ENCODE data around the gene MRPS16.
"Not testable (repeated sequence)": the region's sequence is repeated elsewhere in the genome, so short reads cannot be mapped to it uniquely, and the experiment has no call there.

MRPS16 gene

DNA sequence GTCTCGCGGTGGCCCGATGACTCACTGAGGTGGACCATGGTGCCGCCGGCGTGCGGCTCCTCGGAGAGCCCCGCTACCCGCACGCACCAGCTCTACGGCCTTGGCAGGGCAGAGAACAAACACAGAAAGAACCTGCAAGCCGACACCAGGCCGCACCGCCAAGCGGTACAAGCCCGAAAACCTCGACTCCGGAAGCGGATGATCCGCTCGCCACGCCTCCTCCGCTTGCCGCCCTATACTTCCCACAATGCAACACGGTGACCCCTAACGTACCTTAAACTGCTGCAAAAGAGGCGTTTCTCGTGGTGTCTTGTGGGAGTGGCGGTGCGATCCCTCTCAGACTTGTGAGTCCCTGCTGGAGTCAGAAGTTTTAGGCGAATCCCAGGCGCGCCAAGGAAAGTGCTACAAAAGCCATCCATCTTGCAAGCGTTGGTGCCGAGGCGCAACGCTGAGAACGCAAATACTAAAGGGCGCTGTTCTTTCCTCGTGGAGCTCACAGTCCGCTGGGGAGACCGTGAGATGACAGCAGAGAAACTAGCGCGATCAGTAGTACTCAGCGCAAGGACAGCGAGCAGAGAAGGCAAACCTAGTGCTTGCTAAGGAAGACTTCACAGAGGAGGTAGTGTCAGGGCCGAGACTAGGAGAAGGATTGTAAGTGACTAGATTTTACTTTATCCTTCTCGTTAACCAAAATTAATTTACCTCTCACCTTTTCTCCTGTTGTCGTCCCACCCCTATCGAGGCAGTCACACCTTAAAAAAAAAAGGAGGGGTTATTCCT is at the start of gene MRPS16:
MRPS16 (minus strand) TSS at position 200 of the 780 bp plus-strand sequence; CDS start at position 38, 162 bp downstream.
- DNase-seq (ENCODE audit: low spot score), result peak; percentile 92

DNA sequence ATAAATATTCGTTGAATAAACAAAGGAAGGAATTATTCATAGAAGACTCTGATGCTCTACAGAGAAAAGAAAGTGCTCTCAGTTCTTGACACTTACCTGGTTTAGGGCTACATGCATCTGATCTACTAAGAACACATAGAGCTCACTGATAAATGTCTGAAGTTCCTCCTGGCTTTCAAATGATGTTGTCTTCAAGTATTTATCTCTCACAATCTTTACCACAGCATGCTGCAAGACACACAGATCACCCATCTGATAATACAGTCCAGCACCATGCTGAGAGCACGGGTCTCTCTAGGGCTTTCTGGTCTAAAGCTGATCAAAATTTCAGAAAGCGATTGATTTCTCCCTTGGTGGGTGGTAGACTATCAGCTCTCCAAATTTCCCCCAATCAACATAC is 44.5 kb upstream of the MRPS16 start:
- no peak for DNase-seq (ENCODE audit: low spot score)

DNA sequence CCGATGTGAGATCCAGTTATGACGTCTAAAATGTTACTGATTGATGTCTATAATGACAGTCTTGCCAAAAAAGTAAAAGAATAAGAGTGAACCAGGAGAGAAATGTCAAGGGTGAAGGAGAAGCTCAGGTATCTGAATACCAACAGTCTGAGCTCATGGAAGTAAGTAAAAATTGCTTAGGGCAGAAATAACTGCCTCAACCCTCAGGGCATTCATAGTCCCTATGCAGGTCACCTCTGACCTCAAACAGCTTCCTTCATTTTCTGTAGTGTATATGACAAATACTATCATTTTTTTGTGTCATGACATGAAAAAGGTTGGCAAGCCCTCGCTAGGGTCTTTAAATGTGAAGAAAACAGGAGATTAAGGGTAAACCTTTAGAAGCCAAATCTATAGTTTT is 41.0 kb upstream of the MRPS16 start:
- DNase-seq (ENCODE audit: low spot score), result no peak

DNA sequence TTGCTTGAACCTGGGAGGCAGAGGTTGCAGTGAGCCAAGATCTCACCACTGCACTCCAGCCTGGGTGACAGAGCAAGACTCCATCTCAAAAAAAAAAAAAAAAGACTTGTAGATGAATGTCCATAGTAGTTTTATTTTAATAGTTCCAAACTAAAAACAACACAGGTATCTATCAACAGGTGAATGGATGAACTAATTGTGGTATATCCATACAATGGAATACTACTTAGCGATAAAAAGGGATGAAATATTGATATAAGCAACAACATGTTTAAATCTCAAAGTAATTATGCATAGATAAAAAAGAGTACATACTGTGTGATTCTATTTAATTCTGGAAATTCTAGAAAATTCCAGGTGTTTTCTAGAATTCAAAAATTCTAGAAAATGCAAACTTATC is 37.5 kb upstream of the MRPS16 start:
- DNase-seq (ENCODE audit: low spot score), result no peak

DNA sequence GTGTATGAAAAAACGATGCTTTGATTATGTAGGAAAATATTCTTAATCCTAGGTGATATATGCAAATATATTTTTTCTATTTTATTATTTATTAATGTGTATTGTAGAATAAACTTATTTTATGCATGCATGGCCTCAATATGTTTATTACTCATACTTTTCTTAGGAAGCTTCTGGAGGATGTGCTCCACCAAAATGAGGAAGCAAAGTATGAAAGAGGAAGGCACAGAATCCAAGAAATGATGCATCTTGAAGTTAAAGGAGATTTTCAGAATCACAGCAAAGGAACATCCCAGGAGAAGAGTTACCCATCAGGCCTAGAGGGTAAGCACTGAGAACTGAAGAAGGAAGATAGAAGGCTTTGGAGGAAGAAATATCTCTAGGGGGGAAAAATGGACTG is 35.0 kb upstream of the MRPS16 start:
- no peak for DNase-seq (ENCODE audit: low spot score)

DNA sequence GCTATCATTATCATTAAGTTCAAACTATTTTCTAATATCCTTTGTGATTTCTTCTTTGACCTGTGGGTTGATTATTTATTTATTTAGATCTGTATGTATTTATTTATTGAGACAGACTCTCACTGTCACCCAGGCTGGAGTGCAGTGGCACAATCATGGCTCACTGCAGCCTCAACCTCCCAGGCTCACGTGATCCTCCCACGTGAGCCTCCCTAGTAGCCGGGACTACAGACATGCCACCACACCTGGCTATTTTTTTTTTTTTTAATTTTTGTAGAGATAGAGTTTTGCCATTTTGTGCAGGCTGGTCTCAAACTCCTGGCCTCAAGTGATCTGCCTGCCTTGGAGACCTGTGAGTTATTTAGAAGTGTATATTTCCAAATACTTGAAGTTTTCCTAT is 28.7 kb upstream of the MRPS16 start:
- DNase-seq (ENCODE audit: low spot score), result no peak

DNA sequence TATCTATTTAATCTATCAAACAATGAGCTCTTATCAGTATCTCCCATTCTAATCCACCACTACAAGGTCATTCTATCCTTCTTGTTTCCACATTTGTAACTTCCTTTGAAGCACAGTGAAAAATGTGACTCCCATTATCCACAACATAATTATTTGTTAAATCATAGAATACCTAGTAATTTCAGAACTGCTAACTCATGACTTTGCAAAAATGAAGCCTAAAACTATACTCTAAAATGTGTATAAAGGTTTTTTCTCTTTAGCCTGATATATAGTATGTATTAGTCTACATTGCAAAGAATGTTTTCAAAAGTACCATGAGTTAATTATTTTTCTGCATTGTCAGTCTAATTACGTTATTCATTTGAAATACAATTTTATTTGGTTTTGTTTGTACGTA is 12.0 kb upstream of the MRPS16 start:
- DNase-seq (ENCODE audit: low spot score), result no peak

DNA sequence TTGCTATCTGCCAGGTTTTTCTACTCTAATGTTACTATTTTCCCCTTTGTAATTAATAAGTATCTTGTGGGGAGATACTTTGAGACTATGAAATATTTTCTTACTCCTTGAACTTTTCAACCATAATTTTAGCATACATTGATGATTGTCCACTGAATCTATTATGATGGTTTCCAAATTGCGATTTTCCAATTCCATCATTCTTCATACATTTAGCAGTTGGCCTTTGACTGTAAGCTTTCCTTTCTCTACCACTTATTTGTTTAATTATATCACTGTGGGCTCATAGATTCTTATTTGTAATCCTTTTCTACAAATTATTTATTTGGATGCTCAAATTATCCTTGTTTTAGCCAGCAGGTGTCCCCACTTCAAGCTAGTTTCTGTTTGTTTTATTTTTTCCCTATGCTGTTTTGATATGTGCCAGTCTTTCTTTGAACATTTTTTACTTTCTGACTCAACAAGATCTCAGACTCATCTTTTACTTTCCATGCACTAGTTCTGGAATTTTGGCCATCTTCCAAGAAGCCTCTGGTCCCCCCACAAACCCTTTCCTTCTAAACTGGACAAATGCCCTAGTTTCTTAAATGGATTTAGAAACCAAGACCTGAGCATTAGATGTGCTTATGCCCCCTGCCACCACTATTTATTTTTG is 11.4 kb upstream of the MRPS16 start:
- no peak for DNase-seq (ENCODE audit: low spot score)

DNA sequence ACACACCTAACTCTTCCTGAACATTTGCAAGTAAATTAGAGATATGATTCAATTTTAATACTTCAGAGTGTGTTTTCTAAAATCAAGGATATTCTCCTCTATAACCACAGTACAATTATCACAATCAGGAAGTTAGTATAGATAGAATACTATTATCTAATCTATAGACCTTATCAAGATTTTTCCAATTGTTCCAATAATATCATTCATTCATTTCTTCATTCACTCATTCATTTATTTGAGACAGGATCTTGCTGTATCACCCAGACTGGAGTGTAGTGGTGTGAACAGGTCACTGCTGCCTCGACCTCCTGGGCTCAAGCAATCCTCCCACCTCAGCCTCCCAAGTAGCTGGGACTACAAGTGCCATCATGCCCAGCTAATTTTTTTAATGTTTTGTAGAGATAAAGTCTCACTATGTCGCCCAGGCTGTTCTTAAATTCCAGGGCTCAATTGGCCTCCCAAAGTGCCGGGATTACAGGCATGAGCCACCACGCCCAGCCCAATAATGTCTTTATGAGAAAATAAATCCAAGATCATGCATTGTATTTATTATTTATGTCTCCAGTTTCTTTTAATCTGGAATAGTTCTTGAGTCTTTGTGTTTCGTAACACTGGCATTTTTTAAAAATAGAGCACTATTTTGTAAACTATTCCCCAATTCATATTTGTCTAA is 10.6 kb upstream of the MRPS16 start:
- no peak for DNase-seq (ENCODE audit: low spot score)

DNA sequence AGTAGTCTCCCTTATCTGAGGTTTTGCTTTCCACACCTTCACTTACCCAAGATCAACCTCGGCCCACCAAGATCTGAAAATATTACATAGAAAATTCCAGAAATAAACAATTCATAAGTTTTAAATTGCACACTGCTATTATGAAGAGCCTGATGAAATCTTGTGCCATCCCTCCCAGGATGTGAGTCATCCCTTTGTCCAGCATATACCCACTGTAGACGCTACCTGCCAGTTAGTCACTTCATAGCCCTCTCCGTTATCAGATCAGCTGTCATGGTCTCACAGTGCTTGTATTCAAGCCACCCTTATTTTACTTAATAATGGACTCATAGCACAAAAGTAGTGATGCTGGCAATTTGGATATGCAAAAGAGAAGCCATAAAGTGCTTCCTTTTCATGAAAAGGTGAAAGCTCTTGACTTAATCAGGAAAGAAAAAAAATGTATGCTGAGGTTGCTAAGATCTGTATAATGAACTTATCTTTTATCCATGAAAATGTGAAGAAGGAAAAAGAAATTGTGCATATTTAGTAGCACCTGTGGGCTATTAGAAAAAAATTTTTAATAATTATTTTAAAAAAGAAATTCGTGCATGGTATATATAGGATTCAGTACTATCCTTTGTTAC is 9.8 kb upstream of the MRPS16 start:
- no peak for DNase-seq (ENCODE audit: low spot score)

DNA sequence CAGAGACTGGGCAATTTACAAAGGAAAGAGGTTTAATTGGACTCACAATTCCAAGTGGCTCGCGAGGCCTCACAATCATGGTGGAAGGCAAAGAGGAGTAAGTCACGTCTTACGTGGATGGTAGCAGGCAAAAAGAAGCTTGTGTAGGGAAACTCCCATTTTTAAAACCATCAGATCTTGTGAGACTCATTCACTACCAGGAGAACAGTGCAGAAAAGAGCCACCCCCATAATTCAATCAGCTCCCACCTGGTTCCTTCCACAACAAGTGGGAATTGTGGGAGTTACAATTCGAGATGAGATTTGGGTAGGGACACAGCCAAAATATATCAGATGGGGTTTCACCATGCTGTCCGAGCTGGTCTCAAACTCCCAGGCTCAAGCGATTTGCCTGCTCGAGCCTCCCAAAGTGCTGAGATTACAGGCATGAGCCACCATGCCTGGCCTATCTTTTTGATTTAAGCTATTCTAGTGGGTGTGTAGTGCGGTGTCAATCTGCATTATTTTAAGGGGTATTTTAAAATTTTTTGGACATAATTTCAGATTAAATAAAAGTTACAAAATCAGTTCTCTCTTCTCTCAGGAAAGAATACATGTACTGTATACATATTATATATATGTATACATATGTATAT is 9.0 kb upstream of the MRPS16 start:
- DNase-seq (ENCODE audit: low spot score), result no peak

DNA sequence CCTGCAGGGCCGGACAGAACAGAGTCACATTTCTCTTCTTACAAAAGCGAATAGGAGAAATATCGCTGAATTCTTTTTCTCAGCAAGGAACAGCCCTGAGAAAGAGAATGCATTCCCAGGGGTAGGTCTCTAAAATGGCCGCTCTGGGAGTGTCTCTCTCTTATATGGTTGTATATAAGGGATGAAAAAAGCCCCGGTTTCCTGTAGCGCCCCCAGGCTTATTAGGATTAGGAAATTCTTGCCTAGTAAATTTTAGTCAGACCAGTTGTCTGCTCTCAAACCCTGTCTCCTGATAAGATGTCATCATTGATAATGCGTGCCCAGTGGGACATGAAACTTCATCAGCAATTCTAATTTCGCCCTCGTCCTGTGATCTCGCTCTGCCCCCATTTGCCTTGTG is 6.2 kb upstream of the MRPS16 start:
- DNase-seq (ENCODE audit: low spot score), result not testable (repeated sequence)

DNA sequence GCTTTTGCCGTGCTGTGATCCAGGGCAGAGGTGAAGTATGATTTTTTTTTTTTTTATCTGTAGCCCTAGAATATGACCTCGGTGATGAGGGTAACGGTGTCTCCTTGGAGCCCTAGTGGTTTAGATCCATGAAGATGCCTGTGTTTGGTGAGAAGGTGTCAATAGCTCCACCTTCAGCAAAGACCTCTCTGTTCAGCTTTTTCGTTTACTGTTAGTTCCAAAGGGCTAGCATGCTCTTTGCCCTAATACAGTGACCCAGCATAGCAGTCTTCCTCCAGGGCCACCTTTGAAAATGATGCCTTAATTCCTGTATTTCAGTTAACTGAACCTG is 746 bp upstream of the MRPS16 start:
- no peak for DNase-seq (ENCODE audit: low spot score)

DNA sequence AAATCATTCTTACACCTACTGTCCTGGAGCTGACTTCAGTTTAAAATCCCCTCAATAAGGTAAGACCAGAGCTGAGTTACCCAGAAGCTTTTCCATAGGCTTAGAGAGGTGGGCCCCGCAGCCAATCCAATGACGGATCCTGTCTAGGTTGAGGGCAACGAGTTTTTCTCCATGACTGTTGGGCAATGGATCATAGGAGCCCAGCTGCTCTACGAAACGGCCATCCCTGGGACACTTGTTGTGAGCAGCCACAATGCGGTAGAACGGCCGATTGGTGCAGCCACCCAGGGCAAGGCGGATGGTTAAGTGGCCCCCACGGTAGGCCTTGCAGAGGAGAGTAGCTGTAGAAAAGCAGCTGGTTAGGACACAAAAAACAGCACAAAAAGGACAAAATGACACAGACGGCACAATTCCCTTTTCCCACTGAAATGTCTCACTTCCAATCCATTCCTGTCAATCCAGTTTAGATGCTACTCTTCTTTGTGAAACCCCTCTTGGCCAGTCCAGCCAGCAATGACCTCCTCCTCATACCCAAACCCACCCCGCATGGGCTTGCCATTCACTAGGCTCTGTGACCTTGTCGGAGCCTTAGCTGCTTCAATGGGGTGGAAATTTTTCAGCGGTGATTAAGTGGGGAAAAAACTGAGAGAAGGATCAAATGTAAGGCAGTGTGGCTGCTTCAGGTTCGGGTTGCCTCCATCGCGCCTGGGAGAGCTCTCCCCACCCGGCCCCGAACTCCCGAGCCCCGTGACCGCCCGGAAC is 580 bp downstream of the MRPS16 start:
- DNase-seq (ENCODE audit: low spot score), result no peak

DNA sequence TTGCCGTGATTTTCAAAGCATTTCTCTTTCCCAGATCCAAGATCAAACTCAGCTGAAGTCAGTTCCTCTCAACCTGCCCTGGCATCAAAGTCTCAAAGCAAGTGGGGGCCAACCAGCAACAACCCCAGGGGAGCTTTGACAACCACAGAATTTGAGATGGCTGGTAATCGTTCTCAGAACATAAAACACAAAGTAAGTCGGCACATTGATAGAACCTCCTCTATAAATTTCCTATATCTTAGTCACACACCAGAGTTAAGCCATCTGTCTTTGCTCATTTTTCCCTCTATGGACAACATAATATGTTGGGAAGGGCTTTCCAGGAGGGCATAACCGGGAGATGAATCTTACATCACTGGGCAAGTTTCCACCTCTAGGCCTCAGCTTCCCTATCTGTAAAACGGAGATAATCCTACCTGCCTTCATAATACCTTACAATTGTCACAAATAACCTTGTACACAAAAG is 4.2 kb downstream of the MRPS16 start:
- DNase-seq (ENCODE audit: low spot score), result no peak

DNA sequence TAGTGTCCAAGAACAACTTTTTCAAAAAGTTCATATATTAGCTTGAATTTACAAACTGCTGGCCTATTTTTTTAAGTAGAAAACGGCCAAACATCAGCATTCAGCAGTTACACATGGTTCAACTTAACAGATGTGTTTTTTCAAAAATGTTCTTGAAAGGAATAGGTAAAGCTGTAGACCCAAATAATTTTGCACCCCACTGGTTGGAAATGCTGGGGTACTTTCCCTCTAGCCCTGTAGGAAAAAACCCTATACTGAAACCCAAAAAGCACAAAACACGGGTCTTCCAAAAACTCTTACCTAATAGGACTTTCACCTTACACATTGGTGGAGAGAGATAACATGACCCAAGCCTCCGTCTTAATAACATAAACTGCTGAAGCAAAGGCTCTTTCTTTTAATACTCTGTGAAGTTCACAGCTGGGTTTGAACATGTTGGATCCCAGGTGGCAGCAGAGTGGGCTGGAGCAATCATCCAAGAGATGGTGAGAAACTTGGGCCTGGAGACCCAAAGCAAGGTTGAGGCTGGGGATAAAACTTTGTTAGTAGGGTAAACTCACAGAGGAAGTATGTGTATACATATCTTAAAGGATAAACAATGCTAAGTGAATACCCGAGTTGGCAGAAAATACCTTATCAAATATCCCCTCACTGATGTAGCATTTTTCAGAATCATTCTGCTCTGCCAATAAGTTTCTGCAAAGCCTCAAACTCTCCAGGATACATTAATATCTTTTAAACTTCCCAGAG is 4.8 kb downstream of the MRPS16 start:
- no peak for DNase-seq (ENCODE audit: low spot score)

DNA sequence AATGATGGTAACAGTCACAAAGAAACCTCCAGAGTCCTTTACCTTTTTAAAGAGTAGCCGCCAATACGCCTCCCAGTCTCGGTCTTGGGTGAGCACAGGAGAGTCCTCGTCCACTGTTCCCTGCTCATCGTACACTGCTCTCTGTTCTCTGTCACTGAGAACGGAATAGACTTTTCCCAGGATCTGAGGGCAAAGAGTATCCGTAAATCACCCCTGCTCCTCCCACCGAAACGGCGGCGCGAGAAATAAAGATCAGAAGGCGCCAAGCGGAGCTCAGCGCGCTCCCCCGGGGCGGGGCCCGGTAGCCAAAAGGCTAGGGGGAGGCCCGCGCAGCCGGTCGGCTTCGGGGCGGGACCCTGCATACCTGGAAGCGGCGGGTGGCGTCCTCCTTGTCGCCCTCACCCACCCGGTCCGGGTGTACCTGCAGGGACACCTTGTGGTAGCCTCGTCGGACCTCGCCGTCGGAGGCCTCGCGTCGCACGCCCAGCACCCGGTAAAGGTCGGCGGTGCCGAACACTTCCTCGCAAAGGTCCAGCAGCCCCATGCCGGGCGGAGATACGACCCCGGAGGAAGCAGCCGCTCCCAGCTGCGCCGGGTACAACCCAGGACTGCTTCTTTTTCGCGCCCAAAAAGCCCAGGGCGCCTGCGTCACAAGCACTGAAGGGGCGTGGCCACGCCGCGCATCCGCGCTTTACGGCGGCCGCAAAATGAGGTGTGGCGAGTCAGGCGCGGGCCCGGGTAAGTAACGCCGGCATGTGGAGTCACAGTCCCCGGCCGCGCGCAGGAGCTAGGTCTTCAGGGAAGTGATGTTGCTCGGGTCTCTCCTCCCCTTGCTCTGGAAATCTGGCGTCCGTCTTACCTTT is 5.6 kb downstream of the MRPS16 start, which contains the start of gene DNAJC9:
DNAJC9 (minus strand) TSS at position 610 of the 863 bp plus-strand sequence; CDS start at position 544, 66 bp downstream.
- peak; percentile 94 for DNase-seq (ENCODE audit: low spot score)

DNA sequence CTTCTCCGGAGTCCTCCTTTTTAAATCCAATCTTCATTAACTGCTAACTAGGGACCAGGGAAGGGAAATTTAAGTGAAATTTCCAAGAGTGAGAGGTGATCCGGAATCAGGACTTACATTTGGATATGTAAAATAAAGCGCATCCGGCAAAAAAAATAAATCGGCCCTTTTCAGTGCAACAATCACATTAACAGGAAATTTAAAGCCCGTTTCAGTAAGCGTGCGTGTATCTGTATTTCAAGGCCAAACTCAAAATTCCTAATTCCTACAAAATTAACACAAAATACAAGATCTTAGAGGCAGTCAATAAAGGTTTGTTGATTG is 6.2 kb downstream of the MRPS16 start:
- no peak for DNase-seq (ENCODE audit: low spot score)

DNA sequence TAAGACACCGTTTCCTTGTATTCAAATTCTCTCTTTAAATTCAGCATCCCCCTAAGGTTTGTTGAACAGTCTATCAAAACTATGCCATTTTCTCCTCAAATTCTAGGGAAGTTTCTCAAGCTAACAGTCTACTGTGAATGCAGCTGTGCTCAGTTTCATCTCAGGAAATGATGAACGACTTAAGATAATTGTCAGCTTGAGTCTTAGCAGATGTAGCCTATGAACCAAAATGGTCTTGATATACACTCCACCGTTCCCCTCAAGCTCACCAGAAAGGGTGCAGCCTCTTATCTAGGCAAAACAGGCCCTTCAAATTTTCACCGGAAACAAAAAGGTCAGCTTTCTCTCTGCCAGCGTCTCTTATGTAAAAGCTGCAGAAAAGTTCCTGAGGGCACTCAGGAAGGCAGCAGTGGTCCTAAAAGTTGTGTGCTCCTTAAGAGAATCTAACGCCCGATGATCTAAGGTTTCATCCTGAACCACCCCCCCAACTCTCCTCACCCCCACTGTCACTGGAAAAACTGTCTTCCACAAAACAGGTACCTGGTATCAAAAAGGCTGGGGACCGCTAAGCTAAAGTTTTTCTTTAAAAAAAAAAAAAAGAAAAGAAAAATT is 7.5 kb downstream of the MRPS16 start:
- DNase-seq (ENCODE audit: low spot score), result no peak
